Keratinocyte (primary cell): ENCODE results near the gene OGG1. TPM values are rescaled to one million over a fixed set of nuclear protein-coding genes. Genes with fewer than 3 reads are reported as not detected.

Experiments used
- DNase-seq: peaks from one replicate; pipeline ENCODE4 v3.0.0-alpha.2; 2011; ENCODE audit warnings: low read depth, missing footprints, low spot score
- FAIRE-seq: peaks from 2 replicates; lab custom pipeline; 2011; peaks lifted over from hg19 to GRCh38; lab: Jason Lieb, UNC
- H2AFZ ChIP-seq: 2 replicates; pipeline ENCODE4 v1.6.0; 2012; ENCODE audit warnings: low read length, control low read depth, inconsistent platforms; ENCODE audit not compliant: control insufficient read depth
- H3K27ac ChIP-seq: 2 replicates; pipeline ENCODE4 v1.5.1; 2011; ENCODE audit warnings: low read length; ENCODE audit not compliant: control insufficient read depth, insufficient read depth
- H3K27me3 ChIP-seq: 3 replicates; pipeline ENCODE4 v1.6.0; 2011; ENCODE audit warnings: low read length; ENCODE audit not compliant: control insufficient read depth, insufficient read depth; ENCODE audit errors: extremely low read depth
- H3K36me3 ChIP-seq, 2 experiments: 2 replicates in 1 of 2; 3 replicates in 1 of 2; pipeline ENCODE4 v1.5.1; 2011; ENCODE audit warnings: low read length in 2 of 2, mild to moderate bottlenecking in 1 of 2; ENCODE audit not compliant: control insufficient read depth in 2 of 2, insufficient read depth in 2 of 2; ENCODE audit errors: extremely low read depth in 1 of 2
- H3K4me1 ChIP-seq: 3 replicates; pipeline ENCODE4 v1.5.1; 2011; ENCODE audit warnings: low read length; ENCODE audit not compliant: control insufficient read depth, insufficient read depth; ENCODE audit errors: extremely low read depth
- H3K4me2 ChIP-seq: 3 replicates; pipeline ENCODE4 v1.6.0; 2011; ENCODE audit warnings: low read depth, low read length; ENCODE audit not compliant: control insufficient read depth, insufficient read depth; ENCODE audit errors: extremely low read depth
- H3K4me3 ChIP-seq, 3 experiments: fragments of 200-600 bp in 1 of 3; sonication (generic) in 1 of 3; 2 replicates in 2 of 3; 3 replicates in 1 of 3; pipeline ENCODE4 v1.5.1; 2011 to 2016; ENCODE audit warnings: low read length in 3 of 3, mild to moderate bottlenecking in 3 of 3, control low read depth in 2 of 3, inconsistent platforms in 1 of 3, low read depth in 1 of 3, mixed read lengths in 1 of 3, mixed run types in 1 of 3, moderate library complexity in 1 of 3; ENCODE audit not compliant: control insufficient read depth in 2 of 3, insufficient read depth in 2 of 3; ENCODE audit errors: extremely low read depth in 1 of 3
- H3K79me2 ChIP-seq: 2 replicates; pipeline ENCODE4 v1.6.0; 2012; ENCODE audit warnings: low read length; ENCODE audit not compliant: control insufficient read depth, insufficient read depth
- H3K9ac ChIP-seq: 3 replicates; pipeline ENCODE4 v1.6.0; 2011; ENCODE audit warnings: low read length; ENCODE audit not compliant: control insufficient read depth, insufficient read depth; ENCODE audit errors: extremely low read depth
- H3K9me1 ChIP-seq: 3 replicates; pipeline ENCODE4 v1.6.0; 2011; ENCODE audit warnings: low read length; ENCODE audit not compliant: control insufficient read depth, insufficient read depth; ENCODE audit errors: extremely low read depth
- H3K9me3 ChIP-seq: 2 replicates; pipeline ENCODE4 v1.5.1; 2012; ENCODE audit warnings: low read depth, low read length; ENCODE audit not compliant: control insufficient read depth
- H4K20me1 ChIP-seq: 3 replicates; pipeline ENCODE4 v1.6.0; 2011; ENCODE audit warnings: low read length; ENCODE audit not compliant: control insufficient read depth, insufficient read depth; ENCODE audit errors: extremely low read depth
- CTCF ChIP-seq, 3 experiments: IDR thresholded peaks in 1 of 3; conservative IDR thresholded peaks in 1 of 3; optimal IDR thresholded peaks in 1 of 3; 2 replicates in 2 of 3; 3 replicates in 1 of 3; pipeline versions ENCODE3 to v1.5.1; 2011; ENCODE audit warnings: low read length in 3 of 3, mild to moderate bottlenecking in 3 of 3, moderate library complexity in 2 of 3, control low read depth in 1 of 3, inconsistent platforms in 1 of 3; ENCODE audit not compliant: insufficient read depth in 2 of 3; ENCODE audit errors: extremely low read depth in 1 of 3
- EZH2 ChIP-seq: IDR thresholded peaks from one replicate; pipeline ENCODE4 v1.6.1; 2012; ENCODE audit warnings: inconsistent platforms, mild to moderate bottlenecking, low read length, moderate library complexity
- dilution Hi-C: fragments of 300-500 bp; cut with MboI; formaldehyde crosslinking; loops from one replicate; pipeline ENCODE4 v1.7.0; 2020; ENCODE audit warnings: low sequenced_read_pairs; ENCODE audit not compliant: extremely low pct_ligation_motif_present
- polyA plus RNA-seq, 5 experiments: library from polyadenylated mRNA; depleted of rRNA in 3 of 5; stranded (reverse) in 3 of 5; stranded (forward) in 1 of 5; unstranded in 1 of 5; fragments of >200 nt; gene quantifications; 1 replicate in 1 of 5; 2 replicates in 3 of 5; 3 replicates in 1 of 5; pipeline versions ENCODE4 v1.2.1 to v1.2.3, GENCODE V29; 2011 to 2012; ENCODE audit warnings: missing spikeins in 2 of 5, low read depth in 1 of 5, low replicate concordance in 1 of 5

Gene OGG1
- polyA plus RNA-seq, 1 donor (not counting 4 experiments of a cell fraction or from before 2014, with no cell fraction given), result 17.5 TPM

DNA sequence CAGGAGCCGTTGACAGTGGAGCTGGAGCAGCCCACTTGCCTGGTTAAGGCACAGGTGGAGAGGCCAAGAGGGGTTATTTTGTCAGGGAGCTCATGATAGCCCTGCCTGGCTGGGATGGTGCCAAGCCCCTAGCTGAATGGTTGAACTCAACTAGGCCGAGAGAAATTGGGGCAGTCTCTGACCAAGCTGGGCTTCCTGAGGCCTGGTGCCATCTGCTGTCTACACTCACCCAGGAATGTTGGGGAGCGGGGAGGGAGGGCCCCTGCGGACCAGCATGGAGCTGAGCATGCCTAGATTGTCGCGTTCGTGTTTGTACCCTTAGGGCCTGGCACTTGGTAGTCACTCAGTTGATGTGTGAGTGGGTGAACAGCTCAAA lies 17.0 kb upstream of the OGG1 start:
- Histone ChIP-seq H4K20me1 (peaks cover 8% of the 10 kb centered on the region), H3K4me1 (peaks cover 15% of the 10 kb centered on the region), H3K9me3 (no peaks in the 10 kb centered on the region), H3K9ac (peak overlapping the region; percentile 98), H3K4me2 (peak overlapping the region; percentile 100), H3K27me3 (no peaks in the 10 kb centered on the region), H3K27ac (peak overlapping the region; percentile 97), H3K4me3 (peak overlapping the region; percentile 73 to 95 (median 82)), H3K9me1 (no peaks in the 10 kb centered on the region), H3K36me3 (peaks cover 19 to 21% of the 10 kb centered on the region in 2 experiments), H3K79me2 (peaks cover 44% of the 10 kb centered on the region), H2AFZ (no peak overlapping the region)
- dilution Hi-C loops, result no loop called here
- DNase-seq, result no peak
- FAIRE-seq, result no peak
- TF ChIP-seq CTCF (optimal IDR thresholded peaks at IDR 0.05 in 1 of 3, IDR thresholded peaks at IDR 0.05 in 1 of 3, conservative IDR thresholded peaks at IDR 0.05 in 1 of 3; ENCODE audit: extremely low read depth in 1 of 3, insufficient read depth in 2 of 3, low read length in 3 of 3), result peak; percentile 11 to 40 (median 16)
- TF ChIP-seq EZH2, result no peak

GRCh38 chr3:9736831-9737230 lies 12.9 kb upstream of the OGG1 start:
- H3K4me1 ChIP-seq, result peaks cover 10% of the 10 kb centered on the region
- H3K4me3 ChIP-seq, result no peak overlapping the region
- no peak for DNase-seq
- H3K27me3 ChIP-seq, result no peaks in the 10 kb centered on the region
- no peak overlapping the region for H3K27ac ChIP-seq
- no peaks in the 10 kb centered on the region for H3K9me3 ChIP-seq
- dilution Hi-C loops, result no loop called here
- no peak overlapping the region for H3K4me2 ChIP-seq
- H4K20me1 ChIP-seq, result peaks cover 8% of the 10 kb centered on the region
- TF ChIP-seq CTCF (optimal IDR thresholded peaks at IDR 0.05 in 1 of 3, IDR thresholded peaks at IDR 0.05 in 1 of 3, conservative IDR thresholded peaks at IDR 0.05 in 1 of 3; ENCODE audit: extremely low read depth in 1 of 3, insufficient read depth in 2 of 3, low read length in 3 of 3) (no peak), EZH2 (no peak)
- FAIRE-seq, result no peak
- H2AFZ ChIP-seq, result no peak overlapping the region
- peaks cover 49 to 50% of the 10 kb centered on the region in 2 experiments for H3K36me3 ChIP-seq
- peaks cover 50% of the 10 kb centered on the region for H3K79me2 ChIP-seq
- H3K9ac ChIP-seq, result no peak overlapping the region
- H3K9me1 ChIP-seq, result no peaks in the 10 kb centered on the region
